CD4-positive, CD25-positive, alpha-beta regulatory T cell (primary cell): Measurements from ENCODE around the gene PUDP. TPM values are rescaled to one million over a fixed set of nuclear protein-coding genes. Genes with fewer than 3 reads are reported as not detected.
"Not testable (repeated sequence)": the region's sequence is repeated elsewhere in the genome, so short reads cannot be mapped to it uniquely, and the experiment has no call there.

Experiments
- ATAC-seq, 2 donors: fragments of 150-1000 bp; cut with Tn5 transposase; one replicate each; pipeline ENCODE4 v1.10.0; 2021; ENCODE audit warnings: low read depth in 2 of 2, moderate number of reproducible peaks in 2 of 2, moderate library complexity in 1 of 2
- DNase-seq, 3 donors: peaks; one replicate each; pipeline versions ENCODE4 v3.0.0 to v3.0.0-alpha.2; 2012 to 2022; ENCODE audit warnings: mixed read lengths in 1 of 3
- H3K27ac ChIP-seq: one replicate; pipeline ENCODE4 v1.7.0; 2013; ENCODE audit warnings: mild to moderate bottlenecking, low read length; ENCODE audit not compliant: insufficient read depth, poor library complexity, severe bottlenecking
- H3K27me3 ChIP-seq: one replicate; pipeline ENCODE4 v1.7.0; 2013; ENCODE audit warnings: low read length; ENCODE audit not compliant: control insufficient read depth, insufficient read depth
- H3K36me3 ChIP-seq: one replicate; pipeline ENCODE4 v1.7.0; 2013; ENCODE audit warnings: mild to moderate bottlenecking, low read length, moderate library complexity; ENCODE audit not compliant: control insufficient read depth, insufficient read depth
- H3K4me1 ChIP-seq: 2 replicates; pipeline ENCODE4 v1.7.0; 2013; ENCODE audit warnings: mild to moderate bottlenecking, low read length; ENCODE audit not compliant: insufficient read depth, control insufficient read depth, poor library complexity, severe bottlenecking
- H3K4me3 ChIP-seq: one replicate; pipeline ENCODE4 v1.7.0; 2013; ENCODE audit warnings: low read depth, mild to moderate bottlenecking, low read length, moderate library complexity
- H3K9me3 ChIP-seq, 2 experiments: 1 replicate in 1 of 2; 2 replicates in 1 of 2; pipeline ENCODE4 v1.7.0; 2013; ENCODE audit warnings: low read length in 2 of 2, mild to moderate bottlenecking in 1 of 2, moderate library complexity in 1 of 2; ENCODE audit not compliant: control insufficient read depth in 2 of 2
- H3K27ac Mint-ChIP-seq, 3 donors: one replicate each; pipeline ENCODE4 v1.8.0; 2020 to 2022; ENCODE audit warnings: mild to moderate bottlenecking in 3 of 3, mixed read lengths in 3 of 3, moderate library complexity in 2 of 3
- H3K27me3 Mint-ChIP-seq: one replicate; pipeline ENCODE4 v1.8.0; 2022; ENCODE audit warnings: mild to moderate bottlenecking, mixed read lengths
- H3K36me3 Mint-ChIP-seq: one replicate; pipeline ENCODE4 v1.8.0; 2020; ENCODE audit warnings: mixed read lengths
- H3K4me1 Mint-ChIP-seq, 4 donors: one replicate each; pipeline ENCODE4 v1.8.0; 2020 to 2022; ENCODE audit warnings: mixed read lengths in 4 of 4, mild to moderate bottlenecking in 1 of 4
- H3K4me3 Mint-ChIP-seq, 4 donors: one replicate each; pipeline ENCODE4 v1.8.0; 2020 to 2022; ENCODE audit warnings: mild to moderate bottlenecking in 4 of 4, mixed read lengths in 4 of 4, moderate library complexity in 3 of 4
- H3K9me3 Mint-ChIP-seq, 7 donors: one replicate each; pipeline ENCODE4 v1.8.0; 2020 to 2022; ENCODE audit warnings: mixed read lengths in 7 of 7, mild to moderate bottlenecking in 3 of 7, moderate library complexity in 2 of 7
- polyA plus RNA-seq, 4 donors: library from polyadenylated mRNA; unstranded; fragments of 300-500 nt; fragmentation: Illumina TruSeq; gene quantifications; one replicate each; pipeline ENCODE4 v1.2.3, GENCODE V29; 2021
- total RNA-seq: library from RNA; stranded (reverse); gene quantifications from one replicate; pipeline ENCODE4 v1.2.3, GENCODE V29; 2022

The PUDP gene
- total and polyA plus RNA-seq, 5 donors from 2014 or later = 14.9 to 26.4 (median 21.4) TPM

- H3K4me3 Mint-ChIP-seq = no peak overlapping the region
Measured at GRCh38 chrX:7106649-7107048, 41.3 kb downstream of the PUDP start.

GRCh38 chrX:7102119-7102518 is 45.8 kb downstream of the PUDP start:
- no peak for ATAC-seq
- Histone ChIP-seq H3K36me3 (peaks cover 25% of the 10 kb centered on the region), H3K4me1 (no peaks in the 10 kb centered on the region), H3K4me3 (no peak overlapping the region), H3K9me3 (peaks cover 0 to 3% of the 10 kb centered on the region in 2 experiments), H3K27ac (no peak overlapping the region), H3K27me3 (no peaks in the 10 kb centered on the region)
- Mint-ChIP-seq H3K4me1 (peaks cover 5 to 24% (median 8%) of the 10 kb centered on the region in 4 donors), H3K4me3 (no peak overlapping the region), H3K36me3 (peaks cover 53% of the 10 kb centered on the region), H3K9me3 (peaks cover 0 to 2% (median 0%) of the 10 kb centered on the region in 7 donors), H3K27ac (no peak overlapping the region), H3K27me3 (no peaks in the 10 kb centered on the region)
- no peak for DNase-seq

More at GRCh38 chrX:7106649-7107048, 41.3 kb downstream of the PUDP start:
- H3K4me1 Mint-ChIP-seq = peaks cover 10 to 41% (median 15%) of the 10 kb centered on the region in 4 donors
- no peaks in the 10 kb centered on the region for H3K9me3 Mint-ChIP-seq
- Histone ChIP-seq H3K4me1 (peaks cover 12% of the 10 kb centered on the region), H3K4me3 (no peak overlapping the region), H3K36me3 (peaks cover 19% of the 10 kb centered on the region), H3K9me3 (peaks cover 0 to 3% of the 10 kb centered on the region in 2 experiments), H3K27me3 (no peaks in the 10 kb centered on the region), H3K27ac (no peak overlapping the region)
- H3K36me3 Mint-ChIP-seq = peaks cover 37% of the 10 kb centered on the region
- peak overlapping the region in 1 of 3 donors; percentile 6 for H3K27ac Mint-ChIP-seq
- ATAC-seq (no peak), DNase-seq (no peak)
- no peaks in the 10 kb centered on the region for H3K27me3 Mint-ChIP-seq

DNA sequence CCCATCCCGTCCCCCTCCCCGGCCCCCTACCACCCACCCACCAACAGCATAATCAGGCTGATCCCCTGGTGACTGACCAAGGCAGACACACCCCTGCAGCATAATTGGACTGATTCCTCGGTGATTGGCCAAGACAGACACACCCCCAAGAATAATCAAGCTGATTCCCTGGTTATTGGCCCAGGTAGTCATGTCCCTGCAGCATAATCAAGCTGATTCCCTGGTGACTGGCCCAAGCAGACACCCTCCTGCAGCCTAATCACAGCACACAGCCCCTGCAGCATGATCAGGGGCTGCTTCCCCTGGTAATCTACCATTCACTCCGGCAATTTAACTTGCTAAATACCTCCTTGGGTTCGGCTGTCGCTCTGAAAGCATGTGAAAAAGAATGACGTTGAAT is 47.9 kb downstream of the PUDP start:
- no peak for DNase-seq
- H3K27ac Mint-ChIP-seq = no peak overlapping the region
- Histone ChIP-seq H3K27me3 (no peaks in the 10 kb centered on the region), H3K4me3 (no peak overlapping the region), H3K4me1 (no peaks in the 10 kb centered on the region), H3K36me3 (peaks cover 19% of the 10 kb centered on the region), H3K9me3 (peaks cover 0 to 3% of the 10 kb centered on the region in 2 experiments), H3K27ac (no peak overlapping the region)
- H3K4me1 Mint-ChIP-seq = peaks cover 5 to 24% (median 9%) of the 10 kb centered on the region in 4 donors
- H3K9me3 Mint-ChIP-seq = peaks cover 0 to 2% (median 0%) of the 10 kb centered on the region in 7 donors
- no peak overlapping the region for H3K4me3 Mint-ChIP-seq
- H3K27me3 Mint-ChIP-seq = no peaks in the 10 kb centered on the region
- peaks cover 50% of the 10 kb centered on the region for H3K36me3 Mint-ChIP-seq
- ATAC-seq = no peak

- Mint-ChIP-seq H3K27ac (peak overlapping the region in 1 of 3 donors; percentile 26), H3K36me3 (peaks cover 22% of the 10 kb centered on the region), H3K4me1 (peaks cover 0 to 25% (median 11%) of the 10 kb centered on the region in 4 donors)
- H3K27me3 ChIP-seq, H3K4me3 Mint-ChIP-seq, H3K4me3 ChIP-seq, ATAC-seq, H3K9me3 ChIP-seq, H3K36me3 ChIP-seq, H3K27ac ChIP-seq, H3K27me3 Mint-ChIP-seq, H3K4me1 ChIP-seq, H3K9me3 Mint-ChIP-seq, DNase-seq: not testable (repeated sequence)
Measured at GRCh38 chrX:7095657-7096056, 52.3 kb downstream of the PUDP start.

DNA sequence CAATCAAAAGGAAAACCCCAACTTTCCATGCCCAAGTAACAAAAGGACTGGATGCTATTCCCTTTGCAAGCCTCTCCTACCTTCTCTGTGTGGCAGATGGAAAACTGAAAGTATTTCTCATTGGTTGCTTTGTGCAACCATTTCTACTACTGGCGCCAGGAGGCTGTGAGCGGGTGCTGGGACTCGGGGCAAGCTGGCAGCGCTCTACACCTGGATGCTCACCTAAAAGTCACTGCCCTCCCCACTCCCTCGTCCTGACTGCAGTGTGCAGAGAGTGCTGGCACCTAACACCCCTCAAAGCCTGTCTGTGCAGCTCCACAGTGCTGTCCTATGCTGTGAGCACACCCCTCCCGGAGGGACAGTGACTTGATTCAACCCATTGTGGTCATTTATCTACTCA is 54.6 kb downstream of the PUDP start:
- Mint-ChIP-seq H3K27me3 (no peaks in the 10 kb centered on the region), H3K4me3 (no peak overlapping the region), H3K27ac (peak overlapping the region in 2 of 3 donors; percentile 75 to 77), H3K36me3 (peaks cover 17% of the 10 kb centered on the region), H3K4me1 (peaks cover 10 to 35% (median 21%) of the 10 kb centered on the region in 4 donors), H3K9me3 (peaks cover 0 to 2% (median 0%) of the 10 kb centered on the region in 7 donors)
- H3K36me3 ChIP-seq = peaks cover 3% of the 10 kb centered on the region
- no peak overlapping the region for H3K4me3 ChIP-seq
- no peaks in the 10 kb centered on the region for H3K27me3 ChIP-seq
- H3K27ac ChIP-seq = no peak overlapping the region
- no peaks in the 10 kb centered on the region for H3K9me3 ChIP-seq
- DNase-seq (no peak), ATAC-seq (no peak)
- peaks cover 12% of the 10 kb centered on the region for H3K4me1 ChIP-seq

DNA sequence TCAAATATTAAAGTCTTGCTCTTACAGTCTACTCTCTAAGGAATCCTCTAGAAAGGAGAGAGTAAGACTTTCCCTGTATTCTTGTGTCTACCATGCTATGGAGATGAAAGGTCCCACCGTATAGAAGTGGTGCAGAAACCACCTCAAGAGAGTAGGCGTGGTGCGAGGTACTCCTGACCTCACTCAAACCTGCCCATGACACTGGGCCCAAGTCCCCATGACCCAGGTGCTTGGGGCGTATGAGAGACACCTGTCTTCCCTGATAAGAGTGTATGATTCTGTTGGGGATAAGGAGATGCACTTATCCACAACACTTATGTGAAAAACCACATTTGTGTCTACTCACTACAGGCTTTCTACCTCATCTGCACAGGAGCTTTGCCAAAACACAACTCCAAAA is 55.4 kb downstream of the PUDP start:
- Histone ChIP-seq H3K4me3 (no peak overlapping the region), H3K36me3 (no peaks in the 10 kb centered on the region), H3K27ac (no peak overlapping the region), H3K27me3 (no peaks in the 10 kb centered on the region), H3K9me3 (no peaks in the 10 kb centered on the region), H3K4me1 (peaks cover 12% of the 10 kb centered on the region)
- H3K27me3 Mint-ChIP-seq = no peaks in the 10 kb centered on the region
- peaks cover 0 to under 1% (median 0%) of the 10 kb centered on the region in 7 donors for H3K9me3 Mint-ChIP-seq
- H3K4me3 Mint-ChIP-seq = no peak overlapping the region
- DNase-seq = no peak
- no peak for ATAC-seq
- peak overlapping the region in 2 of 3 donors; percentile 75 to 80 for H3K27ac Mint-ChIP-seq
- H3K36me3 Mint-ChIP-seq = peaks cover 16% of the 10 kb centered on the region
- H3K4me1 Mint-ChIP-seq = peaks cover 11 to 39% (median 22%) of the 10 kb centered on the region in 4 donors

GRCh38 chrX:7091923-7092322 is 56.0 kb downstream of the PUDP start:
- ATAC-seq (no peak), DNase-seq (no peak)
- Mint-ChIP-seq H3K4me1 (peaks cover 11 to 41% (median 20%) of the 10 kb centered on the region in 4 donors), H3K9me3 (no peaks in the 10 kb centered on the region), H3K36me3 (peaks cover 10% of the 10 kb centered on the region), H3K27ac (no peak overlapping the region), H3K4me3 (no peak overlapping the region), H3K27me3 (no peaks in the 10 kb centered on the region)
- H3K27me3 ChIP-seq = no peaks in the 10 kb centered on the region
- no peaks in the 10 kb centered on the region for H3K36me3 ChIP-seq
- peaks cover 12% of the 10 kb centered on the region for H3K4me1 ChIP-seq
- no peaks in the 10 kb centered on the region for H3K9me3 ChIP-seq
- H3K27ac ChIP-seq = no peak overlapping the region
- no peak overlapping the region for H3K4me3 ChIP-seq

DNA sequence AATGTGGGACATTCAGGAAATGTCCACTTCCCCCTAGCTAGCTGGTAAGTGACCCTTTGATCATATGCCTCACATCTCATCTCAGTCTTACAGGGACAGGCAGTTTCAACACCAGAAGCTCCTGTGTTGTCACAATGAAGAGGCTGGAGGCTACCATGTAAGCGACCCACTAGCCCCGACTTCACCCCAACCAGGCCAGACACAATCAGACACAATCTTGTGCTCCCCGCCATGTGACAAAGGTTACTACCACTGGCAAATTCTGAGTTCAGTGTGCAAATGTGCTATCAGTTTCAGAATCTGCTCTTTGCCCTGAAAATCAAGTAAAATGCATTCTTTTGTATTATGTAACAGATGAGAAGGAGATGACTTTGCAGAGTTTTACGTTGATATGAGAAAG is 57.3 kb downstream of the PUDP start:
- H3K36me3 ChIP-seq = no peaks in the 10 kb centered on the region
- no peak overlapping the region for H3K27ac ChIP-seq
- no peaks in the 10 kb centered on the region for H3K9me3 ChIP-seq
- no peak for ATAC-seq
- Mint-ChIP-seq H3K27me3 (no peaks in the 10 kb centered on the region), H3K9me3 (no peaks in the 10 kb centered on the region), H3K27ac (peak overlapping the region; percentile 17 to 32 (median 18)), H3K4me1 (peaks cover 15 to 52% (median 28%) of the 10 kb centered on the region in 4 donors), H3K4me3 (no peak overlapping the region), H3K36me3 (peaks cover 5% of the 10 kb centered on the region)
- H3K4me1 ChIP-seq = peaks cover 12% of the 10 kb centered on the region
- no peak for DNase-seq
- no peaks in the 10 kb centered on the region for H3K27me3 ChIP-seq
- no peak overlapping the region for H3K4me3 ChIP-seq
